WTC11 (cell line): ENCODE results near the gene IMP3. TPM values are rescaled to one million over a fixed set of nuclear protein-coding genes. Genes with fewer than 3 reads are reported as not detected.

Source experiments
- ATAC-seq: fragments of 200-7000 bp; cut with Tn5 transposase; 2 replicates; pipeline ENCODE4 v1.10.0; 2021; ENCODE audit warnings: mild to moderate bottlenecking, moderate library complexity
- CTCF ChIA-PET: fragments of 300-600 bp; sonication (Branson Sonifier 250); formaldehyde crosslinking; loops from one replicate; lab custom pipeline; 2021; ENCODE audit warnings: antibody characterized with exemption; lab: Charles Lee
- POLR2A ChIA-PET: fragments of 350-600 bp; sonication (Branson Sonifier 250); formaldehyde crosslinking; loops from one replicate; lab custom pipeline; 2021; ENCODE audit warnings: antibody characterized with exemption; lab: Charles Lee
- DNase-seq: peaks from one replicate; pipeline ENCODE4 v3.0.0; 2021; ENCODE audit warnings: low spot score
- H3K27ac Mint-ChIP-seq: 2 replicates; pipeline ENCODE4 v1.8.0; 2021; ENCODE audit warnings: mixed read lengths
- H3K27me3 Mint-ChIP-seq: 2 replicates; pipeline ENCODE4 v1.8.0; 2021; ENCODE audit warnings: low read depth, mild to moderate bottlenecking, moderate library complexity, mixed read lengths
- H3K36me3 Mint-ChIP-seq: 2 replicates; pipeline ENCODE4 v1.8.0; 2021; ENCODE audit warnings: mixed read lengths
- H3K4me1 Mint-ChIP-seq: 2 replicates; pipeline ENCODE4 v1.8.0; 2022; ENCODE audit warnings: mixed read lengths
- H3K4me3 Mint-ChIP-seq: 2 replicates; pipeline ENCODE4 v1.8.0; 2021; ENCODE audit warnings: mild to moderate bottlenecking, moderate library complexity, mixed read lengths
- H3K9me3 Mint-ChIP-seq: 2 replicates; pipeline ENCODE4 v1.8.0; 2021; ENCODE audit warnings: mixed read lengths
- JUN ChIP-seq: sonication (generic); formaldehyde crosslinking; IDR thresholded peaks from 2 replicates; pipeline ENCODE4 v1.8.0; 2023; ENCODE audit warnings: mild to moderate bottlenecking, missing genetic modification reagents
- OVOL2 ChIP-seq: fragments of 250-450 bp; sonication (Bioruptor Pico); IDR thresholded peaks from 2 replicates; pipeline ENCODE4 v1.9.0; 2021; ENCODE audit warnings: mild to moderate bottlenecking, borderline replicate concordance
- RELA ChIP-seq: sonication (generic); formaldehyde crosslinking; IDR thresholded peaks from 2 replicates; pipeline ENCODE4 v1.8.1; 2022; ENCODE audit warnings: missing genetic modification reagents, mild to moderate bottlenecking, borderline replicate concordance
- ZBTB21 ChIP-seq: sonication (generic); formaldehyde crosslinking; IDR thresholded peaks from 2 replicates; pipeline ENCODE4 v1.8.1; 2023; ENCODE audit warnings: mild to moderate bottlenecking, missing genetic modification reagents, borderline replicate concordance
- total RNA-seq: library from RNA; stranded (reverse); gene quantifications from 3 replicates; pipeline ENCODE4 v1.2.3, GENCODE V29; 2021
- TF ChIP-seq, protein P1 (sequence below): sonication (generic); formaldehyde crosslinking; IDR thresholded peaks from 2 replicates; pipeline ENCODE4 v1.8.1; 2023; ENCODE audit warnings: mild to moderate bottlenecking, missing genetic modification reagents, borderline replicate concordance
- TF ChIP-seq, protein P2 (sequence below): sonication (generic); formaldehyde crosslinking; IDR thresholded peaks from 2 replicates; pipeline ENCODE4 v1.8.1; 2022; ENCODE audit warnings: mild to moderate bottlenecking, moderate library complexity, missing genetic modification reagents
- TF ChIP-seq, protein P3 (sequence below): sonication (generic); formaldehyde crosslinking; IDR thresholded peaks from 2 replicates; pipeline ENCODE4 v1.8.0; 2023; ENCODE audit warnings: mild to moderate bottlenecking, missing genetic modification reagents
- TF ChIP-seq, protein P4 (sequence below): sonication (generic); formaldehyde crosslinking; IDR thresholded peaks from 2 replicates; pipeline ENCODE4 v1.8.0; 2022; ENCODE audit warnings: mild to moderate bottlenecking, missing genetic modification reagents
- TF ChIP-seq, protein P5 (sequence below): fragments of 250-450 bp; sonication (Bioruptor Pico); IDR thresholded peaks from 2 replicates; pipeline ENCODE4 v1.9.0; 2021; ENCODE audit warnings: mild to moderate bottlenecking, borderline replicate concordance
- TF ChIP-seq, protein P6 (sequence below): sonication (generic); formaldehyde crosslinking; IDR thresholded peaks from 2 replicates; pipeline ENCODE4 v1.8.0; 2022; ENCODE audit warnings: mild to moderate bottlenecking, missing genetic modification reagents

The IMP3 gene
- total RNA-seq, 1 experiment from 2014 or later, result 107 TPM

DNA sequence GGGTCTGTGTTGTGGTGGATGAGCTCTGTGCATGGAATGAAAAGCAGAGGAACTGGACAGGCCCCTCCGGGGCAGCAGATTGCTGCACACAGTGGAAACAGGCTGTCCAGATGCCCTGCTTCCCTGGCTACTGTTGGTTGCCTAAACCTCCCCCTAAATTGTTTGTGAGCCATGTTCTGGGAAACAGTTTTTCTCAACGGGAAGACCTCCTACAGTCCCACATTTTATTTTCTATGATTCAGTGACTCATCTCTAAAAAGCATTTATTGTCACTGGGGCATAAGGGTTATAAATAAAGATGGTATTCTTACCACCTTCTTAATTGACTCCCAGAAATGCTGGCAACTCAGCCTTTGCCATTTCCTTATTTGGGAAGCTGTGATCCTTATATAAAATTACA, 40.6 kb downstream of the IMP3 start (continued):
- TF ChIP-seq, protein P1, sequence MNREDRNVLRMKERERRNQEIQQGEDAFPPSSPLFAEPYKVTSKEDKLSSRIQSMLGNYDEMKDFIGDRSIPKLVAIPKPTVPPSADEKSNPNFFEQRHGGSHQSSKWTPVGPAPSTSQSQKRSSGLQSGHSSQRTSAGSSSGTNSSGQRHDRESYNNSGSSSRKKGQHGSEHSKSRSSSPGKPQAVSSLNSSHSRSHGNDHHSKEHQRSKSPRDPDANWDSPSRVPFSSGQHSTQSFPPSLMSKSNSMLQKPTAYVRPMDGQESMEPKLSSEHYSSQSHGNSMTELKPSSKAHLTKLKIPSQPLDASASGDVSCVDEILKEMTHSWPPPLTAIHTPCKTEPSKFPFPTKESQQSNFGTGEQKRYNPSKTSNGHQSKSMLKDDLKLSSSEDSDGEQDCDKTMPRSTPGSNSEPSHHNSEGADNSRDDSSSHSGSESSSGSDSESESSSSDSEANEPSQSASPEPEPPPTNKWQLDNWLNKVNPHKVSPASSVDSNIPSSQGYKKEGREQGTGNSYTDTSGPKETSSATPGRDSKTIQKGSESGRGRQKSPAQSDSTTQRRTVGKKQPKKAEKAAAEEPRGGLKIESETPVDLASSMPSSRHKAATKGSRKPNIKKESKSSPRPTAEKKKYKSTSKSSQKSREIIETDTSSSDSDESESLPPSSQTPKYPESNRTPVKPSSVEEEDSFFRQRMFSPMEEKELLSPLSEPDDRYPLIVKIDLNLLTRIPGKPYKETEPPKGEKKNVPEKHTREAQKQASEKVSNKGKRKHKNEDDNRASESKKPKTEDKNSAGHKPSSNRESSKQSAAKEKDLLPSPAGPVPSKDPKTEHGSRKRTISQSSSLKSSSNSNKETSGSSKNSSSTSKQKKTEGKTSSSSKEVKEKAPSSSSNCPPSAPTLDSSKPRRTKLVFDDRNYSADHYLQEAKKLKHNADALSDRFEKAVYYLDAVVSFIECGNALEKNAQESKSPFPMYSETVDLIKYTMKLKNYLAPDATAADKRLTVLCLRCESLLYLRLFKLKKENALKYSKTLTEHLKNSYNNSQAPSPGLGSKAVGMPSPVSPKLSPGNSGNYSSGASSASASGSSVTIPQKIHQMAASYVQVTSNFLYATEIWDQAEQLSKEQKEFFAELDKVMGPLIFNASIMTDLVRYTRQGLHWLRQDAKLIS, result no peak
- TF ChIP-seq, protein P2, sequence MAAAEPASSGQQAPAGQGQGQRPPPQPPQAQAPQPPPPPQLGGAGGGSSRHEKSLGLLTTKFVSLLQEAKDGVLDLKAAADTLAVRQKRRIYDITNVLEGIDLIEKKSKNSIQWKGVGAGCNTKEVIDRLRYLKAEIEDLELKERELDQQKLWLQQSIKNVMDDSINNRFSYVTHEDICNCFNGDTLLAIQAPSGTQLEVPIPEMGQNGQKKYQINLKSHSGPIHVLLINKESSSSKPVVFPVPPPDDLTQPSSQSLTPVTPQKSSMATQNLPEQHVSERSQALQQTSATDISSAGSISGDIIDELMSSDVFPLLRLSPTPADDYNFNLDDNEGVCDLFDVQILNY, result no peak

DNA sequence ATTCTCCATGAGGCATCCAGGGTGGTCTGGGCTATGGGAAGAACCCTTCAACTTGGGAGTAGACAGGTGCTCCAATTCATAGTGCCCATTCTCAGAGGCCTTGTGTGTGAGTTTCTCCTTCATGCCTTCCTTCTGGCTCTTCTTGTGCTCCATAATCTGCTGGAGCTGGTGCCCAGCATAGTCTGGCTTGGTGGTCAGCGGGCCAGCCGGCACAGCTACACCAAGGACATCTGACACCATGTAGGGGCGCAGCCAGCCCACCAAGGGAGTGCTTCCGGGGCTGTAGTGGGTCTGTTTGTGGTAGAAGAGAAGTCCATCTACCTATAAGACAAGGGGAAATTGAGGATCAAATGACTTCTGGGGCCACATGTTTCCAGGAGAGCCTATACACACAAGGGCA, 41.7 kb downstream of the IMP3 start:
- H3K4me3 Mint-ChIP-seq, result no peak overlapping the region
- no peaks in the 10 kb centered on the region for H3K4me1 Mint-ChIP-seq
- CTCF ChIA-PET, result interaction anchor here (1.1 to 2.0 kb wide), 8 partner anchors 19 to 230 kb away, joined by 3 to 7 read pairs (median 4); partner anchors contain the start of genes MAN2C1, PTPN9, SIN3A and SNX33
- no peaks in the 10 kb centered on the region for H3K27me3 Mint-ChIP-seq
- H3K9me3 Mint-ChIP-seq, result no peaks in the 10 kb centered on the region
- DNase-seq, result no peak
- peaks cover 25% of the 10 kb centered on the region for H3K36me3 Mint-ChIP-seq
- ATAC-seq, result no peak
- TF ChIP-seq, protein P3, sequence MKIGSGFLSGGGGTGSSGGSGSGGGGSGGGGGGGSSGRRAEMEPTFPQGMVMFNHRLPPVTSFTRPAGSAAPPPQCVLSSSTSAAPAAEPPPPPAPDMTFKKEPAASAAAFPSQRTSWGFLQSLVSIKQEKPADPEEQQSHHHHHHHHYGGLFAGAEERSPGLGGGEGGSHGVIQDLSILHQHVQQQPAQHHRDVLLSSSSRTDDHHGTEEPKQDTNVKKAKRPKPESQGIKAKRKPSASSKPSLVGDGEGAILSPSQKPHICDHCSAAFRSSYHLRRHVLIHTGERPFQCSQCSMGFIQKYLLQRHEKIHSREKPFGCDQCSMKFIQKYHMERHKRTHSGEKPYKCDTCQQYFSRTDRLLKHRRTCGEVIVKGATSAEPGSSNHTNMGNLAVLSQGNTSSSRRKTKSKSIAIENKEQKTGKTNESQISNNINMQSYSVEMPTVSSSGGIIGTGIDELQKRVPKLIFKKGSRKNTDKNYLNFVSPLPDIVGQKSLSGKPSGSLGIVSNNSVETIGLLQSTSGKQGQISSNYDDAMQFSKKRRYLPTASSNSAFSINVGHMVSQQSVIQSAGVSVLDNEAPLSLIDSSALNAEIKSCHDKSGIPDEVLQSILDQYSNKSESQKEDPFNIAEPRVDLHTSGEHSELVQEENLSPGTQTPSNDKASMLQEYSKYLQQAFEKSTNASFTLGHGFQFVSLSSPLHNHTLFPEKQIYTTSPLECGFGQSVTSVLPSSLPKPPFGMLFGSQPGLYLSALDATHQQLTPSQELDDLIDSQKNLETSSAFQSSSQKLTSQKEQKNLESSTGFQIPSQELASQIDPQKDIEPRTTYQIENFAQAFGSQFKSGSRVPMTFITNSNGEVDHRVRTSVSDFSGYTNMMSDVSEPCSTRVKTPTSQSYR (CRISPR knock-in tag), result no peak
- TF ChIP-seq RELA (CRISPR knock-in tag), result no peak
- TF ChIP-seq, protein P4, sequence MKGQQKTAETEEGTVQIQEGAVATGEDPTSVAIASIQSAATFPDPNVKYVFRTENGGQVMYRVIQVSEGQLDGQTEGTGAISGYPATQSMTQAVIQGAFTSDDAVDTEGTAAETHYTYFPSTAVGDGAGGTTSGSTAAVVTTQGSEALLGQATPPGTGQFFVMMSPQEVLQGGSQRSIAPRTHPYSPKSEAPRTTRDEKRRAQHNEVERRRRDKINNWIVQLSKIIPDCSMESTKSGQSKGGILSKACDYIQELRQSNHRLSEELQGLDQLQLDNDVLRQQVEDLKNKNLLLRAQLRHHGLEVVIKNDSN, result no peak
- TF ChIP-seq, protein P5, sequence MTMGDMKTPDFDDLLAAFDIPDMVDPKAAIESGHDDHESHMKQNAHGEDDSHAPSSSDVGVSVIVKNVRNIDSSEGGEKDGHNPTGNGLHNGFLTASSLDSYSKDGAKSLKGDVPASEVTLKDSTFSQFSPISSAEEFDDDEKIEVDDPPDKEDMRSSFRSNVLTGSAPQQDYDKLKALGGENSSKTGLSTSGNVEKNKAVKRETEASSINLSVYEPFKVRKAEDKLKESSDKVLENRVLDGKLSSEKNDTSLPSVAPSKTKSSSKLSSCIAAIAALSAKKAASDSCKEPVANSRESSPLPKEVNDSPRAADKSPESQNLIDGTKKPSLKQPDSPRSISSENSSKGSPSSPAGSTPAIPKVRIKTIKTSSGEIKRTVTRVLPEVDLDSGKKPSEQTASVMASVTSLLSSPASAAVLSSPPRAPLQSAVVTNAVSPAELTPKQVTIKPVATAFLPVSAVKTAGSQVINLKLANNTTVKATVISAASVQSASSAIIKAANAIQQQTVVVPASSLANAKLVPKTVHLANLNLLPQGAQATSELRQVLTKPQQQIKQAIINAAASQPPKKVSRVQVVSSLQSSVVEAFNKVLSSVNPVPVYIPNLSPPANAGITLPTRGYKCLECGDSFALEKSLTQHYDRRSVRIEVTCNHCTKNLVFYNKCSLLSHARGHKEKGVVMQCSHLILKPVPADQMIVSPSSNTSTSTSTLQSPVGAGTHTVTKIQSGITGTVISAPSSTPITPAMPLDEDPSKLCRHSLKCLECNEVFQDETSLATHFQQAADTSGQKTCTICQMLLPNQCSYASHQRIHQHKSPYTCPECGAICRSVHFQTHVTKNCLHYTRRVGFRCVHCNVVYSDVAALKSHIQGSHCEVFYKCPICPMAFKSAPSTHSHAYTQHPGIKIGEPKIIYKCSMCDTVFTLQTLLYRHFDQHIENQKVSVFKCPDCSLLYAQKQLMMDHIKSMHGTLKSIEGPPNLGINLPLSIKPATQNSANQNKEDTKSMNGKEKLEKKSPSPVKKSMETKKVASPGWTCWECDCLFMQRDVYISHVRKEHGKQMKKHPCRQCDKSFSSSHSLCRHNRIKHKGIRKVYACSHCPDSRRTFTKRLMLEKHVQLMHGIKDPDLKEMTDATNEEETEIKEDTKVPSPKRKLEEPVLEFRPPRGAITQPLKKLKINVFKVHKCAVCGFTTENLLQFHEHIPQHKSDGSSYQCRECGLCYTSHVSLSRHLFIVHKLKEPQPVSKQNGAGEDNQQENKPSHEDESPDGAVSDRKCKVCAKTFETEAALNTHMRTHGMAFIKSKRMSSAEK (CRISPR knock-in tag), result no peak
- TF ChIP-seq JUN, result no peak
- TF ChIP-seq, protein P6, sequence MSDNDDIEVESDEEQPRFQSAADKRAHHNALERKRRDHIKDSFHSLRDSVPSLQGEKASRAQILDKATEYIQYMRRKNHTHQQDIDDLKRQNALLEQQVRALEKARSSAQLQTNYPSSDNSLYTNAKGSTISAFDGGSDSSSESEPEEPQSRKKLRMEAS (CRISPR knock-in tag), result no peak
- TF ChIP-seq OVOL2, result no peak
- TF ChIP-seq ZBTB21 (CRISPR knock-in tag), result no peak
- H3K27ac Mint-ChIP-seq, result no peak overlapping the region
- POLR2A ChIA-PET, result no interaction called here
